ENCODE measurements around the gene SH2D6. TPM values are rescaled to one million over a fixed set of nuclear protein-coding genes. Genes with fewer than 3 reads are reported as not detected.

SH2D6 gene
- total and polyA plus RNA-seq, 9 of the 15 experiments (the other 6 are each of a cell fraction or from before 2014, with no cell fraction given) = 0.07 to 0.76 (median 0.33) TPM; not detected in 2

DNA sequence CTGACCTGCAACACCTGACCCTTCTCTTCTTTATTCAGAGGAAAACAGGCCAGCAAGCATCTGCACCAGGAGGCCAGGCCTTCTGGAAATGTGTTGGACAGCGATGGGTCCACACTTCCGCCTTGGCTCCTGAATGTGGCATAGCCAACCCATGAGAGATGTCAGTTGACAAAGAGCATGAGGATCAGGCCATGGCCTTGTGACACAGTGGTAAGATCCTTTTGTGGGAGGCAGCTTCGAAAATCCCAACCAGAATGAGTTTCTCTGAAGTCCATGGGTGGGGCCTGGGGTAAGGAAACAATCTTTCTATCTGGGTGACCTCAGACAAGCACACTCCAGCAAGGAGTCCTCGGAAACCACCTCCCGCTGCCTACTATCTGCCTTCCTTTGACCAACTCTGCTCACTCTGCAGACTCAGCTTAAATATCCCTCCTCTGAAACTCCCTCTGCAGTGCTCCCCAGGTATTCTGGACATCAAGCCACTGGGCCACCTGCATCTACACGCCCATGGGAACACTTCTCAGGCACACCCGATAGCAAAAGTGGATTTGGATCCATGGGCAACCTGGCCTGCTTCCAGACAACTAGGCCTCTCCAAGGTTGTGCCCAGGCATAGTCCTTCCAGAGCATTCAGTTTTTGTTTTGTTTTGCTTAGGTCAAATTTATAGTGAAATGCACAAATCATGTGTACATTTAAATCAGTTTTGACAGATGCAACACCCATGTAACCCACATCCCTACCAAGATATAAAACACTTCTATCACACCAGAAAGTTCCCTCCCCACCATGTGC is 3.6 kb upstream of the SH2D6 start (continued):
- TF ChIP-seq, protein P1, sequence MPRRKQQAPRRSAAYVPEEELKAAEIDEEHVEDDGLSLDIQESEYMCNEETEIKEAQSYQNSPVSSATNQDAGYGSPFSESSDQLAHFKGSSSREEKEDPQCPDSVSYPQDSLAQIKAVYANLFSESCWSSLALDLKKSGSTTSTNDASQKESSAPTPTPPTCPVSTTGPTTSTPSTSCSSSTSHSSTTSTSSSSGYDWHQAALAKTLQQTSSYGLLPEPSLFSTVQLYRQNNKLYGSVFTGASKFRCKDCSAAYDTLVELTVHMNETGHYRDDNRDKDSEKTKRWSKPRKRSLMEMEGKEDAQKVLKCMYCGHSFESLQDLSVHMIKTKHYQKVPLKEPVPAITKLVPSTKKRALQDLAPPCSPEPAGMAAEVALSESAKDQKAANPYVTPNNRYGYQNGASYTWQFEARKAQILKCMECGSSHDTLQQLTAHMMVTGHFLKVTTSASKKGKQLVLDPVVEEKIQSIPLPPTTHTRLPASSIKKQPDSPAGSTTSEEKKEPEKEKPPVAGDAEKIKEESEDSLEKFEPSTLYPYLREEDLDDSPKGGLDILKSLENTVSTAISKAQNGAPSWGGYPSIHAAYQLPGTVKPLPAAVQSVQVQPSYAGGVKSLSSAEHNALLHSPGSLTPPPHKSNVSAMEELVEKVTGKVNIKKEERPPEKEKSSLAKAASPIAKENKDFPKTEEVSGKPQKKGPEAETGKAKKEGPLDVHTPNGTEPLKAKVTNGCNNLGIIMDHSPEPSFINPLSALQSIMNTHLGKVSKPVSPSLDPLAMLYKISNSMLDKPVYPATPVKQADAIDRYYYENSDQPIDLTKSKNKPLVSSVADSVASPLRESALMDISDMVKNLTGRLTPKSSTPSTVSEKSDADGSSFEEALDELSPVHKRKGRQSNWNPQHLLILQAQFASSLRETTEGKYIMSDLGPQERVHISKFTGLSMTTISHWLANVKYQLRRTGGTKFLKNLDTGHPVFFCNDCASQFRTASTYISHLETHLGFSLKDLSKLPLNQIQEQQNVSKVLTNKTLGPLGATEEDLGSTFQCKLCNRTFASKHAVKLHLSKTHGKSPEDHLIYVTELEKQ (CRISPR knock-in tag; IDR thresholded peaks at IDR 0.05) = no peak
- TF ChIP-seq XRCC4 (IDR thresholded peaks at IDR 0.05; ENCODE audit: extremely low read depth, insufficient read depth, insufficient read length) (no peak), NR2C1 (IDR thresholded peaks at IDR 0.05) (no peak), NR2C1 (tag; IDR thresholded peaks at IDR 0.05) (peak; percentile 52; the same call in 1 of the 2 replicates), NFRKB (IDR thresholded peaks at IDR 0.05; ENCODE audit: low read depth) (peak; percentile 24; the same call in 1 of the 2 replicates), BRCA1 (IDR thresholded peaks at IDR 0.05) (no peak), BRCA1 (CRISPR knock-in tag; IDR thresholded peaks at IDR 0.05) (no peak)
- TF ChIP-seq, protein P2, sequence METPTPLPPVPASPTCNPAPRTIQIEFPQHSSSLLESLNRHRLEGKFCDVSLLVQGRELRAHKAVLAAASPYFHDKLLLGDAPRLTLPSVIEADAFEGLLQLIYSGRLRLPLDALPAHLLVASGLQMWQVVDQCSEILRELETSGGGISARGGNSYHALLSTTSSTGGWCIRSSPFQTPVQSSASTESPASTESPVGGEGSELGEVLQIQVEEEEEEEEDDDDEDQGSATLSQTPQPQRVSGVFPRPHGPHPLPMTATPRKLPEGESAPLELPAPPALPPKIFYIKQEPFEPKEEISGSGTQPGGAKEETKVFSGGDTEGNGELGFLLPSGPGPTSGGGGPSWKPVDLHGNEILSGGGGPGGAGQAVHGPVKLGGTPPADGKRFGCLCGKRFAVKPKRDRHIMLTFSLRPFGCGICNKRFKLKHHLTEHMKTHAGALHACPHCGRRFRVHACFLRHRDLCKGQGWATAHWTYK (CRISPR knock-in tag; IDR thresholded peaks at IDR 0.05) = peak; percentile 32; the same call in 1 of the 2 replicates
- TF ChIP-seq, protein P3, sequence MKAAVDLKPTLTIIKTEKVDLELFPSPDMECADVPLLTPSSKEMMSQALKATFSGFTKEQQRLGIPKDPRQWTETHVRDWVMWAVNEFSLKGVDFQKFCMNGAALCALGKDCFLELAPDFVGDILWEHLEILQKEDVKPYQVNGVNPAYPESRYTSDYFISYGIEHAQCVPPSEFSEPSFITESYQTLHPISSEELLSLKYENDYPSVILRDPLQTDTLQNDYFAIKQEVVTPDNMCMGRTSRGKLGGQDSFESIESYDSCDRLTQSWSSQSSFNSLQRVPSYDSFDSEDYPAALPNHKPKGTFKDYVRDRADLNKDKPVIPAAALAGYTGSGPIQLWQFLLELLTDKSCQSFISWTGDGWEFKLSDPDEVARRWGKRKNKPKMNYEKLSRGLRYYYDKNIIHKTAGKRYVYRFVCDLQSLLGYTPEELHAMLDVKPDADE (conservative IDR thresholded peaks at IDR 0.05; ENCODE audit: control insufficient read depth, low read depth, low read length) = 0 out of 2 replicates have a peak, but pooled peaks have one; percentile 32
- TF ChIP-seq, protein P4, sequence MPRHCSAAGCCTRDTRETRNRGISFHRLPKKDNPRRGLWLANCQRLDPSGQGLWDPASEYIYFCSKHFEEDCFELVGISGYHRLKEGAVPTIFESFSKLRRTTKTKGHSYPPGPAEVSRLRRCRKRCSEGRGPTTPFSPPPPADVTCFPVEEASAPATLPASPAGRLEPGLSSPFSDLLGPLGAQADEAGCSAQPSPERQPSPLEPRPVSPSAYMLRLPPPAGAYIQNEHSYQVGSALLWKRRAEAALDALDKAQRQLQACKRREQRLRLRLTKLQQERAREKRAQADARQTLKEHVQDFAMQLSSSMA (CRISPR knock-in tag; IDR thresholded peaks at IDR 0.05) = no peak

Measured in K562 (cell line).